HG03103 (cell line): ENCODE data around the gene TRAF2.

Experiments used
- ATAC-seq: cut with Tn5 transposase; IDR thresholded peaks from one replicate; pipeline ENCODE4 v1.9.1; 2021; ENCODE audit warnings: low read depth; ENCODE audit not compliant: unreplicated experiment

Gene TRAF2

DNA sequence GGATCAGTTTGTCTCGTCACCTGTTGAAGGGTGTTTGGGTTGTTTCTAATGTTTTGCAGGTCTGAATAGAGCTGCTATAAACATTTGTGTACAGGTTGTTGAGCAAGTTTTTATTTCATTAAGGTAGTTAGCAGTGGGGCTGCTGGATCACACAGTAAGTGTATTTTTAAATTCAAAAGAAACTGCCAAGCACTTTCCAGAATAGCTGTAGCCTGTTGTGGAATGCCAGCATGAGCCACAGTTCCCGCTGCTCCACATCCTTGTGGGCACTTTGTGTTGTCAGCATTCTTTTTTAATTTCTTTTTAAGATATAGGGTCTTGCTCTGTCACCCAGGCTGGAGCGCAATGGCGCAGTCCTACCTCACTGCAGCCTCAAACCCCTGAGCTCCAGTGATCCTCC, 43.7 kb downstream of the TRAF2 start:
- no peak for ATAC-seq

DNA sequence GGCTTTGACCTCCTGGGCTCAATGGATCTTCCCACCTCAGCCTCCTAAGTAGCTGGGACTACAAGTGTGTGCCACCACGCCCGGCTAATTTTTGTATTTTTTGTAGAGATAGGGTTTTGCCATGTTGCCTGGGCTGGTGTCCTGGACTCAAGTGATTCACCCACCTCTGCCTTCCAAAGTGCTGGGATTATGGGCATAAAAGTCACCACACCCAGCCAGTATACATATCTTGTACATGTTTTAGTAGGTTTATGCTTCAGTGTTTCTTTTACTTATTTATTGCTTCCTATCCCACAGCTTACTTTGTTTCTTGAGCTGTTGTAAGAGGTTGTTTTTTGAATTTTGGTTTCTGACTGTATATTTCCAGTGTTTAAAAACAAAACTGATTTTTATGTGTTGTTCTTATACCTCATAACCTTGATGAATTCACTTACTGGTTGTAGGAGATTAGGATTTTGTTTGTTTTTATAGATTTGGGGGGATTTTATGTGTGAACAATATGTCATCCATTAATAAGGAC, 45.4 kb downstream of the TRAF2 start:
- no peak for ATAC-seq

DNA sequence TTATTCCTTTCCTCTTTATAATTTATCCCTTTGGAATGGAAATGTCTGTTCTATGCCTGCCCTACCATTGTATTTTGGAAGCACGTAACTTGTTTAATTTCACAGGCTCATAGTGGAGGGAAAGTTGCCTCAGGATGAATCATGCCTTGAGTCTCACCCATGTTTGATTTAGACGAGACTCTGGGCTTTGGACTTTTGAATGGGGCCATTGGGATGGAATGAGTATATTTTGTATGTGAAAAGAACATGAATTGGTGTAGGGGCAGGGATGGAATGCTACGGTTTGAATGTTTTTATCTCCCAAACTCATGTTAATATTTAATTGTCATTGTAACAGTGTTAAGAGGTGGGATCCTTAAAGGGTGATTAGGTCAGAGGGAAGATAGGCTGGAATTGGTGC, 48.0 kb downstream of the TRAF2 start:
- ATAC-seq: no peak

DNA sequence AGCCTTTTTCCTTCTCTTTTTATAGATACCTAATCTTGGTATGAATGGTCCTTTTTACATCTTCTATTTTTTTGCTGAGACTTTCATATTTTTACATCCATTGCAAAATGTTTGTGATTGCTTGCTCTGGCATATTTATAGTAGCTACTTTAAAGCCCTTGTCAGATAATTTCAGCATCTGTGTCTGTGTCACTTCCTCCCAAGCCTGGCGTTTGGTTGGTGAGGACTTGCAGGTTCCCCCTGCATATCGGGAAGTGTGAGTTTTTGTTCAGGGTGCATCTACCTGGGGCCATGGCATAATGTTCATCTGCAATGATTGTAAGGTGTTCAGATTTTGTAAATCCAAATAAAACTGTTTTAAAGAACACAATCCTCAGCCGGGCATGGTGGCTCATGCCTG, 49.3 kb downstream of the TRAF2 start:
- ATAC-seq: no peak

DNA sequence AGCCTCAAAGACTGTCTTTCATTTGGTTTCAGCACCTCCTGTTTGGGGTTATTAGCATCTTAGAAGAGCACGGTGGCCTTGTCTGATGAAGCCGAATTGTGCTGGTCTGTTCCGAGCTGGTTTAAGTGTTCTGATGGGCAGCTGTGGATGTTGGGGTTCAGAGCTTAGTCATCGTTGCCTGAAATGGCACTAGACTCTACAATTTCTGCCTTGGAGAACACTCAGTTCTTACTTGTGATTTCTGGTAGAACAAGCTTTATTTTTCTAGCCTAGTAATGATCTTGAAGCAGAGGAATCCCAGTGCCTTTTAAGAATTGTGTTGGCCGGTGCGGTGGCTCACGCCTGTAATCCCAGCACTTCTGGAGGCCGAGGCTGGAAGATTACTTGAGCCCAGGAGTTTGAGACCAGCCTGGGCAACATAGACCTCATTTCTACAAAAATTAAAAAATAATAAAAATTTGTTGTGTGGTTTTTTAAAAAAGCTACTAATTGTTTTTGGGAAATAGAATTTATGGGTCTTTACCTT, 50.4 kb downstream of the TRAF2 start:
- no peak for ATAC-seq

DNA sequence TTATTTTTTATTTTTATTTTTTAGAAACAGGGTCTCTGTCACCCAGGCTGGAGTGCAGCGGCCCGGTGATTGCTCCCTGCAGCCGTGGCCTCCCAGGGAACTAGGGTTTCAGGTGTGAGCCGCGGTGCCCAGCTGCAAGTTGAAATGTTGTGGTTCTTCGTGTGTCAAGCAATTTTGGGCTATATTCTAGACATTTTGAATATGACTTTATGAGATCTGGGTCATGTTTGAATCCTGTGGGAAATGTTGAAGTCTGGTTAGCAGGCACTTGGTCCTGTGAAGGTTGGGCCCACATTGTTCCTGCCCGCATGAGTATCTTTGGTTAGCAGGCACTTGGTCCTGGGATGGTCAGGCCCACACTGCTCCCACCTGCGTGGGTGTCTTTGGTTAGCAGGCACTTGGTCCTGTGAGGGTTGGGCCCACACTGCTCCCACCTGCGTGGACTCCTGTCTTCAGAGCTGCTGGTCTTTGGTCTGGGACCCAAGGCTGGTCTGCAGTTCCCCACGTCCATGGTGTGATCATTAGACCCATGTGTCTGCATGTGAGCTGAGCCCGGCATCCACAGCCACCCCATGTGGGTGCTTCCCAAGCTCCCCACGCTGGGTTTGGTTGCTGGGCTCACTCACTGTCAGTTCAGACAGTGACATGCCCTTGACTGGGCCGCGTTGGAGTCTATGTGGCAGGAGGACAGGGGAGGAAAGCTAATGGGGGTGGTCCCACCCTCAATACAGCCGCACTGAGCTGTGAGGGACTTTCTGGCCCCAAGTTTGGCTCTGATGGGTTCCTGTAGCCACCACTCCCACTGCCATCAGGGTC, 51.1 kb downstream of the TRAF2 start:
- no peak for ATAC-seq

- ATAC-seq: no peak
Observed at GRCh38 chr9:136939431-136939995, 53.2 kb downstream of the TRAF2 start.

DNA sequence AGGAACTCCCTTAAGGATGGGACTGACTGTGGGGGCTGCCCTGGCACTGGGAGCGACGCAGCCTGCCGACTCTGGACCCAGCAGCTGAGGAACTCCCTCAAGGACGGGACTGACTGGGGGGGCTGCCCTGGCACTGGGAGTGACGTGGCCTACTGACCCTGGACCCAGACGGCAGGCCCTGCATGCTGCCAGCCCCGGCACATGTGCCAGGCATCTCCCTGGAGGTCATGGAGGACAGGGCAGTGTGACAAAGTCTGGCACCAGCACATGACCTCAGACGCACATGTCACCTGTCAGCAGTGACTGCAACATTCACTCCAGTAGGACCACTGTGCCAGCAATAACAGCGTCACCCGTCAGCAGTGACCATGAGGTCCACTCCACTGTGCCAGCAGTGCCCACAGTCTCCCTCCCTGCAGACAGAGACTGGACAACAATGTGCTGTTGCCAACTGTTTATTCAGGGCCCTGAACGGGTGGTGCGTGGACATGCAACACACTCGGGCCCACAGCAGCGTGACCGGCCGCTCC, 53.7 kb downstream of the TRAF2 start:
- ATAC-seq: no peak

DNA sequence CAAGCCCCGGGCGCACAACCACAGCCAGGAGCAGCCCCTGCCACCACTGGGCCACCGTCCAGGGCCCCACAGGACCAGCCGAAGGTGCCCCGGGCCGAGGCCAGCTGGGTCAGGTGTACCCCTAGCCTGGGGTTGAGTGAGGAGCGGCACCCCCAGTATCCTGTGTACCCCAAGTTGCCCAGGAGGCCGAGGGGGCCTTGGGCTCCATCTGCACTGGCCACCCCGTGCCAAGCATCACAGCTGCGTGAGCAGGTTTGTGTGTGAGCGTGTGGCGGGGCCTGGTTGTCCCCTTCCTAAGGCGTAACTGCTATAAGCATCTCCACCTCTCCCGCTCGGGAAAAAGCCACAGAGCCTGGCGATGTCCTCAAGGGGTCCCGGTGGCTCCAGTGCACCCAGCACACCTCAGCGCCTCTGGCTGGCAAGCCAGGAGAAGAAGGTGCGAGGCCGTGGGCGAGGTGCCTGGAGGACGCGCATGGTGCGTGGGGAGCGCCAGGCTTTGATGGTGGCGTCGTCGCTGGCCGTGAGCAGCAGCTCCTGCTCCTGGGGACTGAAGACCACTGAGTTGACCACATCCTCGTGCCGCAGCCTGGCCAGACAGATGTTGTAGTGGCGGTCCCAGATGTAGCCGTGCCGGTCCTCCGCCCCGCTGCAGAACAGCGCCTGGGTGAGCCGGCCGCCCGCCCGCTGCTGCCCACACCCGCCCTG, 54.4 kb downstream of the TRAF2 start:
- no peak for ATAC-seq

DNA sequence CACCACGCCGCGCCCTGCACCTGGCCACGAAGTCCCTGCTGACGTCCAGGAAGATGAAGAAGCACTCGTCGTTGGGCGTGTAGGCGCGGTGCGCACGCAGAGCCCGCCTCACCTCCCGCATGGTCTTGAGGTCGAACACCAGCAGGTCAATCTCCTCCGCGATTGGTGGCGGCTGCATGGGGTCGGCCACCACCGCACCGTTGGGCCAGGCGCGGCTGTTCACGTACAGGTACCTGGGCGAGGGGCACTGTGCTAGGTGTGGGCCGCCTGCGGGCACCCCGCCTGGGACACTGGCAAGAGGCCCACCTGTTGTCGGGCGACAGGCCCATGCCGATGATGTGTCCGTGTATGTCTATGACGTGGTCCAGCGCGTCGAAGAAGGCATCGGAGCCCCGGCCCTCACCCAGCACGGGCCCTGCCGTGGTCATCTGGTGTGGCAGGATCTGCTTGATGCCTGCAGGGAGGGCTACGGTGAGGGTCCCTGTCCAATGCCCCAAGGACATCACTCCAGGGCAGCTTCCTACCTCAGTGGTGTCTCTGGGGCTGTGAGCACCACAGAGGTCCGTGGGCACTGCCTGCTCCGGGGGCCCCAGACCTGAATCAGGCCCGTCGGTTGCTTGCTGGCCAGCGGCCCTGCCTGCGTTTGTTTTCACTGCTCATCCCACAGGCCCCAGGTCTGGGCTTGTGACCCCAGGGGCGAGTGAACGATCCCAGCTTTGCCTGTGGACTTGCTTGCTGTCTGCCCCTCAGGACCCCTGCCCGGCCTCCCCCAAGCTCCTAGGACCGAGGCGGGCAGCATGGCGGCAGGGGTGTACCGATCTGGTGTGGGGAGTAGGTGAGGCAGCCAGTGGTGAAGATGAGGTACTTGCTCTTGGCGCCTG, 55.2 kb downstream of the TRAF2 start:
- no peak for ATAC-seq

GRCh38 chr9:136942112-136942880, 56.0 kb downstream of the TRAF2 start:
- ATAC-seq: no peak

GRCh38 chr9:136942881-136943230, 56.5 kb downstream of the TRAF2 start:
- no peak for ATAC-seq

DNA sequence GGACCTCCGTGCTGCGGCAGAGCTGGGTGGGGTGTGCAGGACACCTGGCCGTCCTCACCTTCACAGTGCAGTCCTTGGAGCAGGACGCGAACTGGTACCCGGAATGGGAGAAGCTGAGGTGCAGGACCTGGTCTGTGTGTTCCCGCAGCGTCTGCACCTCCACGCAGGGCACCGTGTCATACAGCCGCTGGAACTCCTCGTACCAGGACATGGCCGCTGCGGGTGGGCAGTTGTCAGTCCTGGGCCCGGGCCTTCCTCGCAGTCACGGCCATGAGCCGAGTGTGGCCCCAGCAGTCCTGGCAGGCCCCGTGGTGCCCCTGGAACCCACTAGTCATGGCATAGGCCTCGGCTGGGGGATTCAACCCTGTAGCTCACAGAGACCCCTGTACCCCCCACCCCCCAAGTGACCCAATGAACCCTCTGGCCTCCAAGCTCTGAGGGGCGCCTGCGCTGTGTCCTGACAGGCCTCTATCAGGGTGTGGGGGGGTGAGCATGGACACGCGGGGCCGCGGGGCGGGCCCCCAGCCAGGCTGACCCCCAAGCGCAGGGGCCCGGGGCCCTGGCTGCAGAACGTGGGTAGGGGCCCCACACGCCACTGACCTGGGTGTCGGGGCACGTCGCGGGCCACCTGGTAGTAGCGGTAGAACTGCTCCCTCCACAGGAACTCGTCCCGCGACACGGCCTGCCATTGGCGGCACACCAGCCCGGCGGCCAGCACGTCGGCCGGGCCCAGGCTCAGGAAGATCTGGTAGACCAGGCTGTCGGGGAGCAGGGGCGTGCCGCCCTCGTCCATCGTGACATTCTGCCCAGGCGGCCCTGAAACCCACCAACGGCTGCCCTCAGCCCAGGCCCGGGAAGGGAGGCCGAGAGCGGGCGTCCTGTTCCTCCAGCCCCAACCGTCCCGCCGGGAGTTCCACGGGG, 57.2 kb downstream of the TRAF2 start:
- ATAC-seq: peak; percentile 5

GRCh38 chr9:136944212-136944518, 57.8 kb downstream of the TRAF2 start:
- peak; percentile 21 for ATAC-seq

- ATAC-seq: peak; percentile 66
Observed at GRCh38 chr9:136944519-136945332, 58.4 kb downstream of the TRAF2 start, which contains the start of the genes C8G and FBXW5. TSS of gene C8G (plus strand) at chr9:136945243. CDS start at chr9:136945321, 78 bp downstream. TSS of gene FBXW5 (minus strand) at chr9:136944738. CDS start at chr9:136944083, 655 bp downstream.

DNA sequence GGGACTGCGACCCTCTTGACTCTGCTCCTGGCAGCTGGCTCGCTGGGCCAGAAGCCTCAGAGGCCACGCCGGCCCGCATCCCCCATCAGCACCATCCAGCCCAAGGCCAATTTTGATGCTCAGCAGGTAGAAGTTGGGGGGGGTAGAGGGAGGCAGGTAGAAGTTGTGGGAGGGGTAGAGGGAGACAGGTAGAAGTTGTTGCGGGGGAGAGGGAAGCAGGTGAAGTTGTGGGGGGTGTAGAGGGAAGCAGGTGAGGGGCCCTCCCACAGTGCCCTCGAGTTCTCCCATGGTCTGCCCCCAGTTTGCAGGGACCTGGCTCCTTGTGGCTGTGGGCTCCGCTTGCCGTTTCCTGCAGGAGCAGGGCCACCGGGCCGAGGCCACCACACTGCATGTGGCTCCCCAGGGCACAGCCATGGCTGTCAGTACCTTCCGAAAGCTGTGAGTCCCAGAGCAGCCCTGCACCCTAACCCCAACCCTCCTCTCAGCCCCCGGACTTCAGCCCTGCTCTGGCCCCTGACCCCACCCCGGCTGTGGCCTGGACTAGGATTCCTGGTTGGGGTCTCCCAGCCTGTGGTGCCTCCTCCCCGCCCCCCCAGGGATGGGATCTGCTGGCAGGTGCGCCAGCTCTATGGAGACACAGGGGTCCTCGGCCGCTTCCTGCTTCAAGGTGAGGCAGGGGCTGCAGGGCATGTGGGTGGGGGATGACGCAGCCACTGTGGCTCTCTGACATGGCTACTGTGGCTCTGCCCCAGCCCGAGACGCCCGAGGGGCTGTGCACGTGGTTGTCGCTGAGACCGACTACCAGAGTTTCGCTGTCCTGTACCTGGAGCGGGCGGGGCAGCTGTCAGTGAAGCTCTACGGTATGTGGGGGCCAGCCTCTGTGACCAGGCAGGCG, 59.3 kb downstream of the TRAF2 start:
- no peak for ATAC-seq
